ENCODE measurements around the gene CLCN1.

The CLCN1 gene

DNA sequence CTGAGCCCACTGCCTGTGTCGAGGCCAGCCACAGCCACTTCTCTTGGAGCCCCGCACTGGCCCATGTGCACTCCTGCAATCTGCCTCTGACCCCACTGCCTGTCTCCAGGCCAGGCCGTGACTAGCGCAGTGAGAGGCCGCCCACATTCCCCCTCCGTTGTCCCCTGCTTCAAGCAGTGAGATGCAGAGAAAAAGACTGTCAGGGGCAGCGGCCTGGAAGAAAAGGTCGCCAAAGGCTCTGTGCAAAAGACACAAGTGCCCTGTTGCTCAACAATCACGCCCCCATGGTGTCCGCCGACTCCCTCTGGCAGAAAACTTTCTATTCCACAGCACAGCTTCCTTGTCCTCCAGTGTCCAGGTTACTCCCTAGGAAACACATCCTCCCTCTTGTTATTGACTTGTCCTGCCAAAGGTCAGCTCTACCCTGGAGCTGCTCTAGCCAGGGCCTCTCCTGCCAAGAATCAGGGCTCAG lies 36.7 kb downstream of the CLCN1 start:
- whole genome bisulfite sequencing (ENCODE audit: insufficient coverage) = over 99% methylated on average over 11 of the region's 11 CpGs
- Histone ChIP-seq H3K9me3 (ENCODE audit: control extremely low read depth in 1 of 5, control insufficient read depth in 4 of 5, insufficient read depth in 2 of 5, low read depth in 1 of 5, low read length in 4 of 5) (no peaks in the 10 kb centered on the region), H3K27me3 (replicated peaks in 2 of 5; ENCODE audit: control insufficient read depth in 4 of 5, insufficient read depth in 5 of 5, low read length in 4 of 5) (peaks cover 0 to 4% (median 0%) of the 10 kb centered on the region in 5 experiments), H3K27ac (ENCODE audit: insufficient read depth in 1 of 2, low read depth in 1 of 2, low read length in 2 of 2, poor library complexity in 1 of 2, severe bottlenecking in 2 of 2) (no peak overlapping the region), H3K4me3 (ENCODE audit: control insufficient read depth in 1 of 7, extremely low read depth in 1 of 7, insufficient read depth in 4 of 7, low read depth in 2 of 7, low read length in 6 of 7) (no peak overlapping the region), H3K4me1 (ENCODE audit: control extremely low read depth in 1 of 4, control insufficient read depth in 4 of 4, insufficient read depth in 4 of 4, low read length in 3 of 4) (peaks cover 0 to 9% (median 6%) of the 10 kb centered on the region in 4 experiments), H3K36me3 (ENCODE audit: control insufficient read depth in 4 of 4, insufficient read depth in 4 of 4, low read length in 3 of 4) (no peaks in the 10 kb centered on the region)
- DNase-seq = no peak
- ChIA-PET CTCF (no interaction called here), POLR2A (no interaction called here)

DNA sequence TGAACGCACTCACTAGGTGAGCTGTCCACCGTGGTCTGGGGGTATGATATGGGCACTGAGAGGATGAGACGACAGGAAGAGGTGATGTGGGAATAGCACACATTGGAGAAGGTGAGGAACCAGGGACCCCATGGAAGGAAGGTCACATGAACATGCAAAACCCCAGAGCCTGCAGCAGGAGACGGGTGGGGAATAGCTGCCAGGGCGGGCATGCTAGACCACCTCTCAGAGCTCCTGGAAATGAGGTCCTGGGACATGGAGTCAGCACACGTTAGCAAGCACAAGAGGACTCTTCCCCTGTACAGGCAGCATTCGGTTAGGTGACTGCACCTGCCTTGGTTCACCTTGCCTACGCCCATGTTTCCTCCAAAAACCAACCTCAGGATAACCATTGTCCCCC lies 38.5 kb downstream of the CLCN1 start:
- Histone ChIP-seq H3K36me3 (ENCODE audit: control insufficient read depth in 4 of 4, insufficient read depth in 4 of 4, low read length in 3 of 4) (no peaks in the 10 kb centered on the region), H3K27me3 (replicated peaks in 2 of 5; ENCODE audit: control insufficient read depth in 4 of 5, insufficient read depth in 5 of 5, low read length in 4 of 5) (peaks cover 0 to 1% (median 0%) of the 10 kb centered on the region in 5 experiments), H3K4me1 (ENCODE audit: control extremely low read depth in 1 of 4, control insufficient read depth in 4 of 4, insufficient read depth in 4 of 4, low read length in 3 of 4) (peaks cover 0 to 9% (median 6%) of the 10 kb centered on the region in 4 experiments), H3K9me3 (ENCODE audit: control extremely low read depth in 1 of 5, control insufficient read depth in 4 of 5, insufficient read depth in 2 of 5, low read depth in 1 of 5, low read length in 4 of 5) (no peaks in the 10 kb centered on the region), H3K4me3 (ENCODE audit: control insufficient read depth in 1 of 7, extremely low read depth in 1 of 7, insufficient read depth in 4 of 7, low read depth in 2 of 7, low read length in 6 of 7) (no peak overlapping the region), H3K27ac (ENCODE audit: insufficient read depth in 1 of 2, low read depth in 1 of 2, low read length in 2 of 2, poor library complexity in 1 of 2, severe bottlenecking in 2 of 2) (no peak overlapping the region)
- POLR2A ChIA-PET = no interaction called here
- CTCF ChIA-PET = interaction anchor here (0.7 to 1.5 kb wide), 6 partner anchors 9 to 490 kb away, joined by 3 to 5 read pairs (median 4); no protein-coding TSS in a partner anchor
- DNase-seq = no peak
- 96% methylated on average over 8 of the region's 8 CpGs for WGBS (ENCODE audit: insufficient coverage)

DNA sequence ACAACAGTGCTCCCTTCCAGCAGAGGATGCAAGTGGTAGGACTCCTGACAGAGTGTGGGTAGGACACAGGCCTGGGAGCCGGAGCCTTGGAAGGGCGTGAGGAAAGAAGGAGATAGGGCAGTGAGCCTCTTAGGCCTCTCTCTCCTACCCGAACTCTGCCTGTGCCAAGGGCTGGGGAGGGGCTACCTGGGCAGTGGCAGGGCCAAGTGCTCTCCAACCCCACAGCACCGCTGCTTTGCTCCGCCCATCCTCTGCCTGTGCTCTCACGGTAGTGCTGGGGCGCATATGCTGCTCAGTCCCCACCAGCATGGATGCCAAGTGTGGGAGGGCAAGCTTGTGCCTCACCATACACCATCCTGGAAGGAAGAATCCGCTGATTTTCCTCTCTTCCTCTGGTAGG lies 39.1 kb downstream of the CLCN1 start:
- H3K27ac ChIP-seq (ENCODE audit: insufficient read depth in 1 of 2, low read depth in 1 of 2, low read length in 2 of 2, poor library complexity in 1 of 2, severe bottlenecking in 2 of 2) = no peak overlapping the region
- no peak overlapping the region for H3K4me3 ChIP-seq (ENCODE audit: control insufficient read depth in 1 of 7, extremely low read depth in 1 of 7, insufficient read depth in 4 of 7, low read depth in 2 of 7, low read length in 6 of 7)
- no peaks in the 10 kb centered on the region for H3K36me3 ChIP-seq (ENCODE audit: control insufficient read depth in 4 of 4, insufficient read depth in 4 of 4, low read length in 3 of 4)
- H3K27me3 ChIP-seq (replicated peaks in 2 of 5; ENCODE audit: control insufficient read depth in 4 of 5, insufficient read depth in 5 of 5, low read length in 4 of 5) = peaks cover 0 to 1% (median 0%) of the 10 kb centered on the region in 5 experiments
- DNase-seq = no peak
- no peaks in the 10 kb centered on the region for H3K9me3 ChIP-seq (ENCODE audit: control extremely low read depth in 1 of 5, control insufficient read depth in 4 of 5, insufficient read depth in 2 of 5, low read depth in 1 of 5, low read length in 4 of 5)
- 97% methylated on average over 6 of the region's 8 CpGs for WGBS (ENCODE audit: insufficient coverage)
- ChIA-PET CTCF (interaction anchor here (0.9 to 1.6 kb wide), 4 partner anchors 9 to 25 kb away, joined by 3 to 6 read pairs (median 4); no protein-coding TSS in a partner anchor), POLR2A (no interaction called here)
- peaks cover 0 to 14% (median 8%) of the 10 kb centered on the region in 4 experiments for H3K4me1 ChIP-seq (ENCODE audit: control extremely low read depth in 1 of 4, control insufficient read depth in 4 of 4, insufficient read depth in 4 of 4, low read length in 3 of 4)

DNA sequence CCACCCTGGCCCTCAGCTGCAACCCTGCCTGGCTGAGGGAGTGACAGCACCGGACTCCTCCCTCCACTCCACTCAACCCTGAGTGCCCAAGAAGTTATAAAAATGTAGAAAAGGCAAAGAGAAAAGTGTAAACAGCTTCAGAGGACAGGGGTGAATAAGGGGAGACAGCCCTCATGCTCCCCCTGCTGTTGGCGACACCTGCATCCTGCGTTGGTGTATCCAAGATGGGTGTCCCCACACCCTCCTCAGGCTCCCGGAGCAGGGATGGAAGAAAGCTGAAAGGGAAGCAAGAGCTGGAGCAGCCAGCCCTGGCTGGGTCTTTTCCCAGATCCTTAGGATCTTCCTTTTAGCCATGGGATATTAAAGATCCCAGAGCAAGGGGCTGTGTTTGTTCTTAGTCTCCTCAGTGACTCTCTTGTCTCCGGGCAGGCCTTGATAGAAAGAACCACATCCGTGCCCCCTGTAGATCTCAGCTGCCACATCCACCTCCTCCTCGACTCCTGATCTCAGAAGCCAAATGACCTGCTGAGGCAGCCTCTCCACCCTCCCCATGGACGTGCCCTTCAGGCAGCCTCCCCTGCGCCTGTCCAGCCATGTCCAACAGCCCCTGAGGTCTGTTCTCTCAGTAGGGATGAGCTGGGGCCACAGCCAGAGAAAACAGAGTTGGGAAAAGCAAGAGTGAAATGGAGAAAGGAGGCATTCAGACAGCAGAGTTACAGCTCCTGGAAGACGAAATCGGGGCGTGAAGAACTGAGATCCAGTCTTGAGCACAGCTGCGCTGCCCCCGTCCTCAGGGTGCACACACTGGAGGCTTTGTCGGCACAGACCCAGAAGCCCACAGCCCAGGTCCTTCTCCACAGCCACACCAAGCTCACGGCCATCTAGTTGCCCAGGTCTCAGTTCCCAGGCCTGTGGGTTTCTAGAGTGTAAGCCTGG lies 39.8 kb downstream of the CLCN1 start:
- H3K27me3 ChIP-seq (replicated peaks in 2 of 5; ENCODE audit: control insufficient read depth in 4 of 5, insufficient read depth in 5 of 5, low read length in 4 of 5) = peaks cover 0 to 8% (median under 1%) of the 10 kb centered on the region in 5 experiments
- no peaks in the 10 kb centered on the region for H3K36me3 ChIP-seq (ENCODE audit: control insufficient read depth in 4 of 4, insufficient read depth in 4 of 4, low read length in 3 of 4)
- no peak overlapping the region for H3K27ac ChIP-seq (ENCODE audit: insufficient read depth in 1 of 2, low read depth in 1 of 2, low read length in 2 of 2, poor library complexity in 1 of 2, severe bottlenecking in 2 of 2)
- H3K4me3 ChIP-seq (ENCODE audit: control insufficient read depth in 1 of 7, extremely low read depth in 1 of 7, insufficient read depth in 4 of 7, low read depth in 2 of 7, low read length in 6 of 7) = no peak overlapping the region
- ChIA-PET CTCF (interaction anchor here (0.9 to 2.5 kb wide), 6 partner anchors 17 to 115 kb away, joined by 3 to 6 read pairs (median 4); no protein-coding TSS in a partner anchor), POLR2A (no interaction called here)
- H3K9me3 ChIP-seq (ENCODE audit: control extremely low read depth in 1 of 5, control insufficient read depth in 4 of 5, insufficient read depth in 2 of 5, low read depth in 1 of 5, low read length in 4 of 5) = no peaks in the 10 kb centered on the region
- peaks cover 0 to 18% (median 11%) of the 10 kb centered on the region in 4 experiments for H3K4me1 ChIP-seq (ENCODE audit: control extremely low read depth in 1 of 4, control insufficient read depth in 4 of 4, insufficient read depth in 4 of 4, low read length in 3 of 4)
- 96% methylated on average over 13 of the region's 16 CpGs for WGBS (ENCODE audit: insufficient coverage)
- no peak for DNase-seq

DNA sequence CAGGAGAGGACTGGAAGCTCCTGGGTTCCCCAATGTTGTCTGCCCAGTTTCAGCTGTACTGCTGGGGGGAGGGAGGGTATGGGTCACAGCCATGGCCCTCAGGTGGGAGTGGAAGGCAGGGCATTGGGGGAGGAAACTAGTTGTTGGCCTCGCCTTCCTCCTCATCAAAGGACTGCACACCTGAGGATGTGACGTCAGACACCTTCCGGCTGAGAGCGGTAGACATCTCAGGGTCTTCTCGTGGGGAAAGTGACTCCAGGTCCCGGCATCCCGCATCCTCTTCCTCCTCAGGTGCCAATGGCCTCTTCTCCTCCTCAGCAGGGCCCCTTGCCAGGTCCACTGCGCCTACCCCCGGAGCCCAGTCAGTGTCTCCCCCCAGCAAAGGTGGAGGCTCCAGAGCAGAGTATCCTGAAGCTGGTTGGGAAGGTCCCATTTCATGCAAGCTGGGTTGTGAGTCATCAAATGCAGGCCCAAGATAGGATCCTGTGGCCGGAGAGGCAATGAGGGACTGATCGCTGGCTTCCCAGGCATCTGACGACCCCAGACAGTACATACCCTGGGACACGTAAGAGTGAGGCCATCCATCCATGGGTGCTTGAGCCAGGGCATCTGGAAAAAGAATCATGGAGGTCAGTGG lies 40.6 kb downstream of the CLCN1 start:
- no peak for DNase-seq
- POLR2A ChIA-PET = no interaction called here
- peaks cover 0 to 15% (median 7%) of the 10 kb centered on the region in 5 experiments for H3K27me3 ChIP-seq (replicated peaks in 2 of 5; ENCODE audit: control insufficient read depth in 4 of 5, insufficient read depth in 5 of 5, low read length in 4 of 5)
- H3K9me3 ChIP-seq (ENCODE audit: control extremely low read depth in 1 of 5, control insufficient read depth in 4 of 5, insufficient read depth in 2 of 5, low read depth in 1 of 5, low read length in 4 of 5) = no peaks in the 10 kb centered on the region
- H3K36me3 ChIP-seq (ENCODE audit: control insufficient read depth in 4 of 4, insufficient read depth in 4 of 4, low read length in 3 of 4) = no peaks in the 10 kb centered on the region
- 100% methylated on average over 6 of the region's 13 CpGs for WGBS (ENCODE audit: insufficient coverage)
- H3K27ac ChIP-seq (ENCODE audit: insufficient read depth in 1 of 2, low read depth in 1 of 2, low read length in 2 of 2, poor library complexity in 1 of 2, severe bottlenecking in 2 of 2) = no peak overlapping the region
- peaks cover 0 to 19% (median 11%) of the 10 kb centered on the region in 4 experiments for H3K4me1 ChIP-seq (ENCODE audit: control extremely low read depth in 1 of 4, control insufficient read depth in 4 of 4, insufficient read depth in 4 of 4, low read length in 3 of 4)
- CTCF ChIA-PET = interaction anchor here (1.2 to 2.5 kb wide), 5 partner anchors 16 to 116 kb away, joined by 3 to 6 read pairs (median 4); no protein-coding TSS in a partner anchor
- no peak overlapping the region for H3K4me3 ChIP-seq (ENCODE audit: control insufficient read depth in 1 of 7, extremely low read depth in 1 of 7, insufficient read depth in 4 of 7, low read depth in 2 of 7, low read length in 6 of 7)

DNA sequence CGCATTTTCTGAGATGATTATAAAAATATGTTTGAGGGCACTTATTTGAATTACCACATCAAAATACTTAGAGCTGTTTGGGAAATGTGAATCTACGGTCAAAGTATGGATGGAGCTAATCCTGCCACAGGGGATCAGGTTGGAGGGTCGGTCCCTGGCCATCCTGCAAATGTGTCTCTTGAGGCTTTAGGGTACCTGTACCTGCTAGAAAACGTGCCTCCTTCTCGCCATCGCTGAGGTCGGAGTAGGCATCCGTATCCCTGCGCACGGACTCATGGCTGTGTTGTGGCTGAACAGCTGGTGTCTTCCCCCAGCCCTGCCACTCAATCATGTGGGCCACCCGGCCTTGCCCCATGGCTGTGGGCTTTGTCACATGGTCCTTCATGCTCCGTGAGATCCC lies 42.7 kb downstream of the CLCN1 start:
- no peak overlapping the region for H3K4me3 ChIP-seq (ENCODE audit: control insufficient read depth in 1 of 7, extremely low read depth in 1 of 7, insufficient read depth in 4 of 7, low read depth in 2 of 7, low read length in 6 of 7)
- POLR2A ChIA-PET = no interaction called here
- no peaks in the 10 kb centered on the region for H3K9me3 ChIP-seq (ENCODE audit: control extremely low read depth in 1 of 5, control insufficient read depth in 4 of 5, insufficient read depth in 2 of 5, low read depth in 1 of 5, low read length in 4 of 5)
- WGBS (ENCODE audit: insufficient coverage) = 99% methylated on average over 9 of the region's 12 CpGs
- H3K27me3 ChIP-seq (replicated peaks in 2 of 5; ENCODE audit: control insufficient read depth in 4 of 5, insufficient read depth in 5 of 5, low read length in 4 of 5) = peaks cover 4 to 33% (median 16%) of the 10 kb centered on the region in 5 experiments
- DNase-seq = no peak
- CTCF ChIA-PET = interaction anchor here (1.4 to 3.2 kb wide), 3 partner anchors 12 to 118 kb away, joined by 5 to 23 read pairs (median 14); no protein-coding TSS in a partner anchor
- no peak overlapping the region for H3K27ac ChIP-seq (ENCODE audit: insufficient read depth in 1 of 2, low read depth in 1 of 2, low read length in 2 of 2, poor library complexity in 1 of 2, severe bottlenecking in 2 of 2)
- H3K4me1 ChIP-seq (ENCODE audit: control extremely low read depth in 1 of 4, control insufficient read depth in 4 of 4, insufficient read depth in 4 of 4, low read length in 3 of 4) = peaks cover 0 to 23% (median 18%) of the 10 kb centered on the region in 4 experiments
- H3K36me3 ChIP-seq (ENCODE audit: control insufficient read depth in 4 of 4, insufficient read depth in 4 of 4, low read length in 3 of 4) = no peaks in the 10 kb centered on the region
